Smooth muscle cell of the brain vasculature (primary cell): ENCODE results near the gene LARP6.
"Not testable (repeated sequence)": the region's sequence is repeated elsewhere in the genome, so short reads cannot be mapped to it uniquely, and the experiment has no call there.

ENCODE experiments used
- DNase-seq: peaks from one replicate; pipeline ENCODE4 v3.0.0-alpha.2; 2012; ENCODE audit warnings: low read depth, low spot score

Gene LARP6

DNA sequence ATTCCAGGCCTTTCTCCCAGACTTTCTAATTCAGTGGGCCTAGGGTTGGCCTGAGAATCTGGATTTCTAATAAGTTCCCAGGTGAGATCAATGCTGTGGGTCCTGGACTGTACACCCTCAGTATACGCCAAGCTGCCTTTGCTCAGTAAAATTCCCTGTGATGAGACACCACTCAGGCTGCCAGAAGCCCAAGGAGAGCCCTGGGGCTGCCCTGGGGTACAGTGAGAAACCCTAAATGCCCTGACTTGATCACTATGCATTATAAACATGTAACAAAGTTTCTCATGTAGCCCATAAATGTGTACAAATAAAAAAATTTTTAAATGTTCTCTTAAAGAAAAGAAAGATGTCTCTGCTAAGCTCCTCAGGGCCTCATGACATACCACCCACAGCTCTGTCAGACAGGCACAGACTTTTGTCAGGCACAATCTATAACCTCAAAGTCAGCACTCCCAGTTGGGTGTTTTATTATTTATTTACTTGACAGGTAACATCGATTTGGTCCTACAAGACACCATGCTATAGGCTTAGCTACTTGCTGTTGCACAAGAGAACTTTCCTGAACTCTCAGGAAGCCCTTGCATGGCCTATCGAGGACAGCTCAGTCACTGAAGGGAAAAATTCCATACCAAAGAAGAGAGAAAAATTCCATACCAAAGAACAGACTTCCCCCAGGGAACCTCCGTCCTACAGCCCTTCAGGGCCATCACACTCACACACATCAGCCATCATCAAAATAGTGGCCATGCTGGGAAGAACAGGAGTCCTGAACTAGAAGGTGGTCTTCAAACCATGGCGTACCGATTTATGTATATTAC is 22.7 kb downstream of the LARP6 start:
- DNase-seq = no peak

DNA sequence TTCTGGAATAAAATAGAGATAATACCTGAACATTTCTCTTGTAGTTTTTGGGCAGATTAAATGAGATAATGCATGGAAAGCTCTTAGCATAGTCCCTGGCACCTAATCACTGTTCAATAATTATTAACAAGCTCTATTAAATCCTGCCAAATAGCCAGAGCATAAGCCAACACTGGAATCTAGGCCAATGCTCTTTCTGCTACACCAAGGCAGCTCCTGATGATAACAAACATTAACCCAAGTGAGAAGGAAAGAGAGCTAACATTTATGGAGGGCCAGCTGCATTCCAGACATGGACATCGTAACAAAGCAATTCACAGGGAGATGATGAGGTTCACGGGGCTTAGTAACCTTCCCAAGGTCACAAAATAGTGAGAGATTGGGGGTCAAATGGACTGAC is 23.3 kb downstream of the LARP6 start:
- no peak for DNase-seq

GRCh38 chr15:70829371-70830166 is 24.4 kb downstream of the LARP6 start:
- no peak for DNase-seq

- DNase-seq = no peak
Observed at GRCh38 chr15:70827721-70828120, 26.2 kb downstream of the LARP6 start.

DNA sequence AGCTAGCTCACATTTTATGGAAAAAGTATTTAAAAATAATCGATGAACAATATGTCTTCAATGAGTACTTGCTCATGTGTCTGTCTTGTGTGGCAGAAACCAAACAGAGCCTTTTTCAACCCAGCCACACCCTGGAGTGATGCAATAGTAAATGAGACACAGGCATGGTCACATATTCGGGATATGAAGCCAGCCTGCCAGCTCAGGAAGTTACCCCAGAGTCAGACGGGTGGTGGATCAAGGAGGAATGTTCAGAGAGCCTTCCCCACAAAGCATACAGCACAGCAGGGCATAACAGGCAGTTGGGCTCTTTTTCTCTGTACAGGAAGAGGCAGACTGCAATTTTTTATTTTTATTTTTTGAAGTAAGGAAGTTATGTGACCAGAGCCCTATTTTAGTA is 27.3 kb downstream of the LARP6 start:
- no peak for DNase-seq

DNA sequence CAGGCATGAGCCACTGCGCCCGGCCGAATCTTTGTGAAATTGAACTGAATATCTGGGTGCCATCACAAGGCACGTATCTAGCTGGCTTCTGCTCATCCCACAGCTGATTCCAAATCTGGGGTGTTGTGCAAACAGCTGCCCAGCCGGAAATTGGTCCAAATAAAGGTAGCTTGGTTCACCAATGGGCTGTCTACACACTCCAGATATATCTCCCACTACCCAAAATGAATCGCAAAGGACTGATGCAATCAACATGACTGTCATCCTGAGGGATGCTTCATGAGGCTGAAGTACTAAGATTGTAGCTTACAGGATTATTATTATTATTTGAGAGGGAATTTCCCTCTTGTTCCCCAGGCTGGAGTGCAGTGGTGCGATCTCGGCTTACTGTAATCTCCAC is 28.1 kb downstream of the LARP6 start:
- DNase-seq = no peak

DNA sequence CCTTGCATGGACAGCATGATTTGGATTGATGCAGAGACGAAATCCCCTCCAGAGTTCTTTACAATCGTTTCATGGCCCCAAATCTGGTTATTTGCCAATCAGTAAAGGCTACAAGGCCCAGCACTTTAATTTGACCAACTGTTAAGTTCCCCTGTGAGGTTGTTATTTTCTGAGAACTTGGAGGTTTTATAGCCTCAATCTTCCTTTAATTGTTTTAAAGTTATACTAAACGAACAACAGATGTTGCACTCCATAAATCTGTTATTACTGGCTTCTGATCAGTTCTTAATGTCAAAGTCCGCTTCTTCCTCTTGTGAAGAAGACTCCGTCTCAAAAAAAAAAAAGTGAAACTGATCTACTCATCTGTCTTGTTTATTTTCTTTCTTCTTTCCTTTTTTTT is 30.8 kb downstream of the LARP6 start:
- DNase-seq = no peak

DNA sequence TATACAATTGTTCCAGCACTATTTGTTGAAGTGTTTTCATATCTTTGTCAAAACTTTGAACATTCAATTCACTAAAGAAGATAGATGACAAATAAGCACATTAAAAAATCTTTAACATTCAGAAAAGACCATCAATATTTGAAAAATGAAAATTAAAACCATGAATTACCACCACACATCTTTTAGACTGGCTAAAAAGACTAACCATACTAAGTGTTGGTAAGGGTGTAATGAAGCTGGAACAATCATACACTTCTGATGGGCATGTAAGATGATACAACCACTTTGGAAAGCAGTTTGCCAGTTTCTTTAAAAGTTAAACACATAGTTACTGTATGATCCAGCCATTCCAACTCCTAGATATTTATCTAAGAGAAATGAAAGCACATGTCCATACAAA is 33.7 kb downstream of the LARP6 start:
- DNase-seq = no peak

- no peak for DNase-seq
Observed at GRCh38 chr15:70818580-70818979, 35.4 kb downstream of the LARP6 start.

DNA sequence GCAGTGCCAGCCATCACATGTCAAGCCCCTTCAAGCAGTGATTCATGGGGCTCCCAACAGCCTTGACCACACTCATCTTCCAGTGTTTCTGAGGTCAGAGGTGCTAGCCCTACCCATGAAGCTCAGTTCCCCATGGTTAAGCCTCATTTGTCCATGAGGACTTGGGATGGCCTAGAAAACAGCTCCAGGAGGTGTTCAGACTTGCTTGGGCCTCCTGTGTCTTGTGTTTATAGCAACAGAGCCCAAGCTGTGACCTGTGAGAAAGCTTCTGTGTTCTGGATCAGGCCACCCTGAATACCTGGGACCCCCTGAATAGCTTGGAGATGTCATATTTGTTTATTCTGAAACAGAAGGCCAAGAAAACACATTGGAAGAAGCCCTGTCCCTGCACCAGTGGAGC is 36.7 kb downstream of the LARP6 start:
- no peak for DNase-seq

DNA sequence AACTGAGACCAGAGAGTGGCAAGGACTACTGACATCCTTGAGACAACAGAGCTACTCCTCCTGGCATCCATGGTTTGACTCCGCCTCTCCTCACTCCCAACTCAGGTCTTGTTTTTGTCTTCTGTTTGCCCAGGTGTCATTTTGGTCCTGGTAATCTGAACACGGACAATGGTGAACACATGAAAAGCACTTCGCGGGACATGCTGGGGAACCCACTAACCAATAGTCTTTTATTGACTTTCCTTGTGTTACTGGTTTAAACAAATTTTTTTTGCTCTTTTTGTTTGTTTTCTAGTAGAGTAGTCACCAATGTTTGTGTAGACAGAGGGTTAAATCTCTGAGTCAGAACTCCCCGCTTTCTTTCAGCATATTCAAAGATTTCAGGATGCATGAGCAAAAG is 38.4 kb downstream of the LARP6 start:
- DNase-seq = no peak

DNA sequence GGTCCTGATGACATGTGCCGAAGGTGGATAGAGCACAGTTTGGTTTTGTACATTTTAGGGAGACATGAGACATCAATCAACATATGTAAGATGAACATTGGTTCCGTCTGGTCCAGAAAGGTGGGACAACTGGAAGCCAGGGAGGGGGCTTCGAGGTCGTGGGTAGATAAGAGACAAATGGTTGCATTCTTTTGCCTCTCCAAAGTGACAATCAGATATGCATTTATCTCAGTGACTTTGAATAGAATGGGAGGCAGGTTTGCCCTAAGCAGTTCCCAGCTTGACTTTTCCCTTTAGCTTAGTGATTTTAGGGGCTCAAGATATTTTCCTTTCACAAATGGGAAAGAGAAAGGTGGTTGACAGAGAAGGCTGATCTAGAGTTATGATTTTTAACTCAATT is 38.9 kb downstream of the LARP6 start:
- DNase-seq = not testable (repeated sequence)

DNA sequence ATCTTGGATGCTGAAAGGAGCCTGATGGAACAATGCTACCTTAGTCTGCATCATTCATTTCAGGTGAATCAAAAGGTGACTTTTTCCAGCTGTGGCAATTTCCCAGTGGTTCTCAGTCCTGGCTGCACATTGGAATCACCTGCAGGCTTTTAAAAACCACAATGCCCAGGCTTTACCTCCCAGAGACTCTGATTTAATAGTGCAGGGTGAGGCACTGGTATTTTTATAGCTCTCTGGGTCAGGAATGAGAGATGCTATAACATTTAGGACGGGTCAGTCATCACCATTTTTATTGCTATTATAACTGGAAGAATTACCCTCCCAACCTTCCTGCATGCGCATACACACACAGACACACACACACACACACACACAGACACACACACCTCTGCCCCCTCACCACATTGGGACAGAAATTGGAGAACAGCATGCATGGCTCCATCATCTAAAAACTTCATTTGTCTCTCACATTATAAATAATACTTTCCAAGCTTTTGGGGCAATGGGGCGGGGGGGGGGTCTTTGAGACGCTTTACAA is 41.1 kb downstream of the LARP6 start:
- DNase-seq = no peak

- DNase-seq = no peak
Observed at GRCh38 chr15:70810916-70811578, 42.9 kb downstream of the LARP6 start.

- peak; percentile 70 for DNase-seq
Observed at GRCh38 chr15:70806992-70807712, 46.8 kb downstream of the LARP6 start.

DNA sequence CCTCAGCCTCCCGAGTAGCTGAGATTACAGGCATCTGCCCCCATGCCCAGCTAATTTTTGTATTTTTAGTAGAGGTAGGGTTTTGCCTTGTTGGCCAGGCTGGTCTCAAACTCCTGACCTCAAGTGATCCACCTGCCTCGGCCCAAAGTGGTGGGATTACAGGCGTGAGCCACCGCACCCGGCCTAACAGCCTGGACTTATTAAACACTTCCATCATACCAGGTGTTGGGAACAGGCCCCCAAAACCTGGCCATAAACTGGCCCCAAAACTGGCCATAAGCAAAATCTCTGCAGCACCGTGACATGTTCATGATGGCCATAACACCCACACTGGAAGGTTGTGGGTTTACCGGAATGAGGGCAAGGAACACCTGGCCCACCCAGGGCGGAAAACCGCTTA is 49.6 kb downstream of the LARP6 start:
- not testable (repeated sequence) for DNase-seq

GRCh38 chr15:70802629-70803028 is 51.3 kb downstream of the LARP6 start:
- DNase-seq = no peak

GRCh38 chr15:70801109-70801508 is 52.8 kb downstream of the LARP6 start:
- DNase-seq = no peak

DNA sequence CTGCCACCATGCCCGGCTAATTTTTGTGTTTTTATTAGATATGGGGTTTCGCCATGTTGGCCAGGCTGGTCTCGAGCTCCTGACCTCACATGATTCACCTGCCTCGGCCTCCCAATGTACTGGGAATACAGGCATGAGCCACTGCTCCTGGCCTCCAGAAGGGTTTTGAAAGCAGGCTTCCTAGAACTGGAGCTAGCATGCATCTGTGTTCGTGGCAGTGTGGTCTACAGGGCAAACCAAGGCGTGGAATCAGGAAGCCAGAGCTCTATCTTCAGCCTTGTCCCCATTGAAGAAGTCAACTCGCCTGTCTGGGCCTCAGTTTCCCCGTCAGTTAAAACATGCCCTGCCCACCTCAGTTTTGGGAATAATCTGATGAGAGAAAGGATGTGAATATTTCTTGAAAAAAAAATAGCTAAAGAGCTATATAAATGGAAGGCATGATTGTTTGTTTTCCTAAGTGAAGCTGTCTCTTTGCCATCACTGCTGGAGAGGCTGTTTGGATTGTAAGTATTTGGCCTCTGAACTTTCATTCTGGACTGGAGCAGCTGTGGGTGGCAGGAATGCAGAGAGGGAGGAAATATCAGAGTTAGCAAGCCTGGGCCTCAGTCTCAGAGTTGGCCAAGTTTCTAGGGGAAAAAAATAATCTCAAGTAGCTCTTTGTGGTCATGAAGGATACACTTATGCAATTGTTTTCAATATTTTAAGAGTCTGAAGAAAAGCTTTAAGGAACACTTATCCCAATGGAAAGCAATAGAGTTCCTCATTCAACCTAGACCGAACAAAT is 54.1 kb downstream of the LARP6 start:
- peak; percentile 97 for DNase-seq

- no peak for DNase-seq
Observed at GRCh38 chr15:70797464-70797863, 56.5 kb downstream of the LARP6 start.
